Spleen (tissue), 11 donors: Measurements from ENCODE around the gene CNNM2. TPM values are rescaled to one million over a fixed set of nuclear protein-coding genes. Genes with fewer than 3 reads are reported as not detected.
"Not testable (repeated sequence)": the region's sequence is repeated elsewhere in the genome, so short reads cannot be mapped to it uniquely, and the experiment has no call there.

Experiments used
- DNase-seq: peaks from one replicate; pipeline ENCODE4 v3.0.0-alpha.2; 2020
- H3K27ac ChIP-seq, 8 donors: fragments of 200-600 bp; sonication (generic) in 7 of 8; 1 replicate in 4 of 8; 2 replicates in 4 of 8; pipeline versions ENCODE4 v1.5.0 to v1.8.0; 2016 to 2021; ENCODE audit warnings: inconsistent platforms in 4 of 8, mild to moderate bottlenecking in 4 of 8, moderate library complexity in 1 of 8
- H3K27me3 ChIP-seq, 7 donors: fragments of 200-600 bp; sonication (generic) in 6 of 7; replicated peaks in 1 of 7; 1 replicate in 4 of 7; 2 replicates in 3 of 7; pipeline versions ENCODE4 v1.5.0 to v1.8.0; 2016 to 2021; ENCODE audit warnings: inconsistent platforms in 3 of 7, mild to moderate bottlenecking in 1 of 7
- H3K36me3 ChIP-seq, 6 donors: fragments of 200-600 bp; sonication (generic) in 5 of 6; 1 replicate in 4 of 6; 2 replicates in 2 of 6; pipeline versions ENCODE4 v1.5.0 to v1.8.0; 2016 to 2021; ENCODE audit warnings: inconsistent platforms in 2 of 6
- H3K4me1 ChIP-seq, 6 donors: fragments of 200-600 bp; sonication (generic) in 5 of 6; 1 replicate in 3 of 6; 2 replicates in 3 of 6; pipeline versions ENCODE4 v1.5.0 to v1.8.0; 2016 to 2021; ENCODE audit warnings: inconsistent platforms in 3 of 6
- H3K4me3 ChIP-seq, 8 donors: fragments of 200-600 bp; sonication (generic) in 7 of 8; 1 replicate in 4 of 8; 2 replicates in 4 of 8; pipeline versions ENCODE4 v1.5.0 to v1.8.0; 2016 to 2021; ENCODE audit warnings: inconsistent platforms in 4 of 8, mild to moderate bottlenecking in 4 of 8, moderate library complexity in 2 of 8
- H3K9me3 ChIP-seq, 8 donors: fragments of 200-600 bp; sonication (generic) in 7 of 8; 1 replicate in 4 of 8; 2 replicates in 4 of 8; pipeline versions ENCODE4 v1.5.0 to v1.8.0; 2016 to 2021; ENCODE audit warnings: inconsistent platforms in 4 of 8
- CTCF ChIP-seq, 11 experiments: fragments of 200-600 bp in 7 of 11; fragments of 450-650 bp in 4 of 11; sonication (generic) in 4 of 11; IDR thresholded peaks in 8 of 11; conservative IDR thresholded peaks in 3 of 11; 1 replicate in 7 of 11; 2 replicates in 4 of 11; pipeline versions ENCODE4 v1.4.0 to v1.8.0; 2016 to 2021; ENCODE audit warnings: antibody characterized with exemption in 11 of 11, inconsistent platforms in 4 of 11, mild to moderate bottlenecking in 1 of 11
- POLR2A ChIP-seq, 3 donors: fragments of 450-650 bp; IDR thresholded peaks; one replicate each; pipeline ENCODE4 v1.5.1; 2017; ENCODE audit warnings: antibody characterized with exemption in 3 of 3, mild to moderate bottlenecking in 1 of 3
- POLR2AphosphoS5 ChIP-seq, 3 donors: sonication (generic); formaldehyde crosslinking; IDR thresholded peaks; one replicate each; pipeline ENCODE4 v1.5.1; 2017; ENCODE audit warnings: antibody characterized with exemption in 3 of 3
- WGBS, 5 donors: extraction: QIAGEN DNeasy Blood & Tissue Kit in 3 of 5; methylation state at CpG; one replicate each; pipeline versions ENCODE4 v1.1.5 to v1.1.7; 2013 to 2018; 5-methylcytosine and 5-hydroxymethylcytosine counted together
- intact Hi-C: fragments of 100-400 bp; cut with DNase I; formaldehyde crosslinking; loops from one replicate; pipeline ENCODE4 v1.15.0; 2023; ENCODE audit warnings: low total_unique reads
- polyA plus RNA-seq, 3 donors: library from polyadenylated mRNA; stranded (reverse); fragments of 200-250 nt; gene quantifications; one replicate each; pipeline ENCODE4 v1.2.1, GENCODE V29; 2013
- total RNA-seq, 7 donors: library from RNA; depleted of rRNA in 3 of 7; stranded (reverse); fragments of >200 nt in 3 of 7; fragmentation: NEBNext Ultra II Directional in 4 of 7; extraction: Animal tissue kit (Norgen Biotek cat#: 25700) in 4 of 7; gene quantifications; one replicate each; pipeline versions ENCODE4 v1.1.0 to v1.2.1, GENCODE V29; 2016 to 2021
- donor health status: healthy with polysubstance abuse.
- donor health status: DM: no; HTN: no; CAD: no; lungs with moderate emphysema.
- donor health status: DM: no; HTN: no; CAD: no.
- donor health status: Bipolar disorder and iron deficiency.
- donor health status: healthy.
- donor health status: DM: no; HTN: no; CAD: no.
- donor health status: DM: yes; HTN: yes; CAD: no.

CNNM2 gene
- total and polyA plus RNA-seq, 10 donors: 0.65 to 9.9 (median 7.5) TPM

- H3K27me3 ChIP-seq: no peaks in the 10 kb centered on the region
- no peak overlapping the region for H3K27ac ChIP-seq
- intact Hi-C loops: no loop called here
- 92 to 95% (median 93%) methylated on average over 6 of the region's 6 CpGs for WGBS, 5 donors
- H3K4me3 ChIP-seq: no peak overlapping the region
- TF ChIP-seq POLR2A (IDR thresholded peaks at IDR 0.05) (no peak), POLR2AphosphoS5 (IDR thresholded peaks at IDR 0.05) (no peak), CTCF (IDR thresholded peaks at IDR 0.05 in 8 of 11, conservative IDR thresholded peaks at IDR 0.05 in 3 of 11) (no peak)
- H3K9me3 ChIP-seq: no peaks in the 10 kb centered on the region
- no peak for DNase-seq
- peaks cover 0 to 16% (median 0%) of the 10 kb centered on the region in 6 donors for H3K36me3 ChIP-seq
- peaks cover 0 to 33% (median 19%) of the 10 kb centered on the region in 6 donors for H3K4me1 ChIP-seq
Measured at GRCh38 chr10:102926842-102927241, 8.7 kb downstream of the CNNM2 start.

GRCh38 chr10:102927311-102928010, 9.4 kb downstream of the CNNM2 start:
- Histone ChIP-seq H3K4me3 (no peak overlapping the region), H3K36me3 (peaks cover 0 to 16% (median 0%) of the 10 kb centered on the region in 6 donors), H3K27ac (no peak overlapping the region), H3K27me3 (no peaks in the 10 kb centered on the region), H3K4me1 (peaks cover 0 to 27% (median 14%) of the 10 kb centered on the region in 6 donors), H3K9me3 (no peaks in the 10 kb centered on the region)
- no peak for DNase-seq
- WGBS, 5 donors: 39 to 61% (median 46%) methylated on average over 12 of the region's 12 CpGs
- intact Hi-C loops: no loop called here
- TF ChIP-seq POLR2AphosphoS5 (IDR thresholded peaks at IDR 0.05): no peak
- TF ChIP-seq POLR2A (IDR thresholded peaks at IDR 0.05): no peak
- no peak for TF ChIP-seq CTCF (IDR thresholded peaks at IDR 0.05 in 8 of 11, conservative IDR thresholded peaks at IDR 0.05 in 3 of 11)

GRCh38 chr10:102928442-102928841, 10.3 kb downstream of the CNNM2 start:
- 96 to 98% (median 97%) methylated on average over 5 of the region's 5 CpGs for WGBS, 5 donors
- H3K9me3 ChIP-seq, H3K4me3 ChIP-seq, DNase-seq, H3K27me3 ChIP-seq, H3K27ac ChIP-seq, intact Hi-C loops: not testable (repeated sequence)
- H3K4me1 ChIP-seq: peaks cover 0 to 17% (median 4%) of the 10 kb centered on the region in 6 donors
- H3K36me3 ChIP-seq: peaks cover 0 to 16% (median 0%) of the 10 kb centered on the region in 6 donors

GRCh38 chr10:102930720-102931119, 12.6 kb downstream of the CNNM2 start:
- H3K36me3 ChIP-seq: peaks cover 0 to 16% (median 0%) of the 10 kb centered on the region in 6 donors
- intact Hi-C loops: no loop called here
- no peak for DNase-seq
- H3K9me3 ChIP-seq: no peaks in the 10 kb centered on the region
- no peak overlapping the region for H3K4me3 ChIP-seq
- no peak overlapping the region for H3K27ac ChIP-seq
- H3K4me1 ChIP-seq: peaks cover 0 to 6% (median 0%) of the 10 kb centered on the region in 6 donors
- WGBS, 5 donors: 93 to 95% (median 94%) methylated on average over 2 of the region's 2 CpGs
- no peak for TF ChIP-seq POLR2AphosphoS5 (IDR thresholded peaks at IDR 0.05)
- no peak for TF ChIP-seq POLR2A (IDR thresholded peaks at IDR 0.05)
- no peak for TF ChIP-seq CTCF (IDR thresholded peaks at IDR 0.05 in 8 of 11, conservative IDR thresholded peaks at IDR 0.05 in 3 of 11)
- H3K27me3 ChIP-seq: no peaks in the 10 kb centered on the region
